A549 (cell line): ENCODE results near the gene TMEM269.

Experiments used
- BHLHE40 ChIP-seq: IDR thresholded peaks from 2 replicates; pipeline ENCODE4 v1.6.1; 2012; ENCODE audit warnings: low read depth, low read length, inconsistent platforms
- CEBPB ChIP-seq, 2 experiments: fragments of >200 bp in 1 of 2; sonication (Bioruptor Twin) in 1 of 2; formaldehyde crosslinking in 1 of 2; IDR thresholded peaks; 2 replicates each; pipeline ENCODE4 v1.6.1; 2012 to 2016
- CTCF ChIP-seq: fragments of >200 bp; sonication (Bioruptor Twin); formaldehyde crosslinking; IDR thresholded peaks from 3 replicates; pipeline ENCODE4 v1.5.1; 2016
- ESRRA ChIP-seq: fragments of 150-350 bp; IDR thresholded peaks from 2 replicates; pipeline ENCODE4 v1.6.1; 2014; ENCODE audit warnings: mild to moderate bottlenecking, low read length, borderline replicate concordance
- HMGXB4 ChIP-seq: fragments of 250-450 bp; sonication (Bioruptor Pico); IDR thresholded peaks from 2 replicates; pipeline ENCODE4 v1.5.0; 2021; ENCODE audit warnings: mild to moderate bottlenecking, moderate library complexity, borderline replicate concordance
- POLR2A ChIP-seq: IDR thresholded peaks from 2 replicates; pipeline ENCODE4 v1.6.1; 2012; ENCODE audit warnings: mild to moderate bottlenecking, low read length
- RAD21 ChIP-seq, 2 experiments: fragments of >200 bp in 1 of 2; sonication (Bioruptor Twin) in 1 of 2; formaldehyde crosslinking in 1 of 2; IDR thresholded peaks in 1 of 2; conservative IDR thresholded peaks in 1 of 2; 2 replicates in 1 of 2; 3 replicates in 1 of 2; pipeline ENCODE4 v1.6.1; 2012 to 2018; ENCODE audit warnings: inconsistent platforms in 1 of 2
- RFX5 ChIP-seq: fragments of 450-650 bp; IDR thresholded peaks from 2 replicates; pipeline ENCODE4 v1.7.1; 2014; ENCODE audit warnings: antibody characterized with exemption, mild to moderate bottlenecking, moderate library complexity
- SMC3 ChIP-seq: fragments of >200 bp; sonication (Bioruptor Twin); formaldehyde crosslinking; IDR thresholded peaks from 3 replicates; pipeline ENCODE4 v1.6.1; 2018; ENCODE audit warnings: inconsistent platforms
- SREBF2 ChIP-seq: fragments of 450-650 bp; IDR thresholded peaks from 2 replicates; pipeline ENCODE4 v1.6.1; 2014; ENCODE audit warnings: mild to moderate bottlenecking, moderate library complexity
- TF ChIP-seq, protein P1 (sequence below): fragments of 200-600 bp; sonication (generic); IDR thresholded peaks from 2 replicates; pipeline ENCODE4 v1.6.1; 2016; ENCODE audit warnings: antibody characterized with exemption, mild to moderate bottlenecking, moderate library complexity

GRCh38 chr1:42816585-42817439 lies 32.0 kb downstream of the TMEM269 start, which contains the start of the genes ERMAP and SVBP:
- TF ChIP-seq, protein P1, sequence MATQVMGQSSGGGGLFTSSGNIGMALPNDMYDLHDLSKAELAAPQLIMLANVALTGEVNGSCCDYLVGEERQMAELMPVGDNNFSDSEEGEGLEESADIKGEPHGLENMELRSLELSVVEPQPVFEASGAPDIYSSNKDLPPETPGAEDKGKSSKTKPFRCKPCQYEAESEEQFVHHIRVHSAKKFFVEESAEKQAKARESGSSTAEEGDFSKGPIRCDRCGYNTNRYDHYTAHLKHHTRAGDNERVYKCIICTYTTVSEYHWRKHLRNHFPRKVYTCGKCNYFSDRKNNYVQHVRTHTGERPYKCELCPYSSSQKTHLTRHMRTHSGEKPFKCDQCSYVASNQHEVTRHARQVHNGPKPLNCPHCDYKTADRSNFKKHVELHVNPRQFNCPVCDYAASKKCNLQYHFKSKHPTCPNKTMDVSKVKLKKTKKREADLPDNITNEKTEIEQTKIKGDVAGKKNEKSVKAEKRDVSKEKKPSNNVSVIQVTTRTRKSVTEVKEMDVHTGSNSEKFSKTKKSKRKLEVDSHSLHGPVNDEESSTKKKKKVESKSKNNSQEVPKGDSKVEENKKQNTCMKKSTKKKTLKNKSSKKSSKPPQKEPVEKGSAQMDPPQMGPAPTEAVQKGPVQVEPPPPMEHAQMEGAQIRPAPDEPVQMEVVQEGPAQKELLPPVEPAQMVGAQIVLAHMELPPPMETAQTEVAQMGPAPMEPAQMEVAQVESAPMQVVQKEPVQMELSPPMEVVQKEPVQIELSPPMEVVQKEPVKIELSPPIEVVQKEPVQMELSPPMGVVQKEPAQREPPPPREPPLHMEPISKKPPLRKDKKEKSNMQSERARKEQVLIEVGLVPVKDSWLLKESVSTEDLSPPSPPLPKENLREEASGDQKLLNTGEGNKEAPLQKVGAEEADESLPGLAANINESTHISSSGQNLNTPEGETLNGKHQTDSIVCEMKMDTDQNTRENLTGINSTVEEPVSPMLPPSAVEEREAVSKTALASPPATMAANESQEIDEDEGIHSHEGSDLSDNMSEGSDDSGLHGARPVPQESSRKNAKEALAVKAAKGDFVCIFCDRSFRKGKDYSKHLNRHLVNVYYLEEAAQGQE: no peak
- TF ChIP-seq ESRRA: no peak
- TF ChIP-seq SMC3: no peak
- no peak for TF ChIP-seq CEBPB (IDR thresholded peaks at IDR 0.05)
- no peak for TF ChIP-seq RAD21 (conservative IDR thresholded peaks at IDR 0.05 in 1 of 2, IDR thresholded peaks at IDR 0.05 in 1 of 2)
- peak; percentile 31 for TF ChIP-seq POLR2A
- no peak for TF ChIP-seq BHLHE40
- no peak for TF ChIP-seq CTCF
- no peak for TF ChIP-seq RFX5
- TF ChIP-seq SREBF2: no peak
- TF ChIP-seq HMGXB4 (CRISPR knock-in tag): no peak
